Amniotic epithelial cell (primary cell): ENCODE data around the gene IFNL1.
A peak's percentile ranks its signal among the peaks of the same experiment; 100 is the strongest.
"Not testable (repeated sequence)": the region's sequence is repeated elsewhere in the genome, so short reads cannot be mapped to it uniquely, and the experiment has no call there.

ENCODE experiments used
- DNase-seq: peaks from one replicate; pipeline ENCODE4 v3.0.0-alpha.2; 2010; ENCODE audit warnings: low read depth

IFNL1 gene

DNA sequence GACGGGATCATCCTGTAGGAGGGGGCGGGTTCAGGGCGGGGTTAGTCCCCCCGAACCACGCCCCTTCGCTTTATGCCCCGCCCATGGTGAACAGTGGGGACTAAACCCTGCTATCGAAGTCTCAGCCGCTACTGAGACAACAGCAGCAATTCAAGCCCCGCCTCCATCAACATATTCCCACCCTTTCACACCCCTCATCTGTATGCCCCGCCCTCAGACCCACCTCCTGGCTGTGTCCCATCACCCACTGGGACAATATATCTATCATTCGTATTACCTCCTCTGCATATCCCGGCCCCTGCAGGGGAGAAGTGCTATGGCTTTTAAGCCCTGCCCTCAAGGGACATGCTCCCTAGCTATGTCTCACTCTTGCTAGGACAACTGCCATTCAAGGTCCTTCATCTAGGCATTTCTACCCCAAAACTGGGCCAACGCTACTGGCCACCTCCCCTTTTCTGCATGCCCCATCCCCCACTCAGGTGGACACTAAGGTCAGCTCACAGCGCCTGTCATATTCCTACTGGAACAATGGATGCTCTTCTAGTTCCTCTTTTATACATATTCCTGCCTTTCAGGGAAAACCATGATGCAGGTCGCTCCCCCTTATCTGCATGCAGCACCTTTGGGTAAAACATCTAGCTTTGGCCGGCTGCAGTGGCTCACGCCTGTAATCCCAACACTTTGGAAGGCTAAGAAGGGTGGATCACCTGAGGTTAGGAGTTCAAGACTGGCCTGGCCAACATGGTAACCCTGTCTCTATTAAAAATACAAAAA, 12.5 kb downstream of the IFNL1 start:
- DNase-seq, result peak; percentile 19

DNA sequence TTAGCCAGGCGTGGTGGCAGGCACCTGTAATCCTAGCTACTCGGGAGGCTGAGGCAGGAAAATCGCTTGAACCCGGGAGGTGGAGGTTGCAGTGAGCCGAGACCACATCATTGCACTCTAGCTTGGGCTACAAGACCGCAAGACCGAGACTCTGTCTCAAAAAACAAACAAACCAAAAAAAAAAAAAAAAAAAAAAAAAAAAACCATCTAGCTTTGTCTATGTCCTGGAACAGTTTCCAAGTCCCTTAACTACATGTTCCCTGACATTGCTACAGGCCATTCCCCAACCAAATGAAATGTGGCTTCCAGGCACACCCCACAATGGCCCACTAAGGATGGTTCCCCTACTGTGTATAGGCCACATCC, 13.1 kb downstream of the IFNL1 start:
- not testable (repeated sequence) for DNase-seq

DNA sequence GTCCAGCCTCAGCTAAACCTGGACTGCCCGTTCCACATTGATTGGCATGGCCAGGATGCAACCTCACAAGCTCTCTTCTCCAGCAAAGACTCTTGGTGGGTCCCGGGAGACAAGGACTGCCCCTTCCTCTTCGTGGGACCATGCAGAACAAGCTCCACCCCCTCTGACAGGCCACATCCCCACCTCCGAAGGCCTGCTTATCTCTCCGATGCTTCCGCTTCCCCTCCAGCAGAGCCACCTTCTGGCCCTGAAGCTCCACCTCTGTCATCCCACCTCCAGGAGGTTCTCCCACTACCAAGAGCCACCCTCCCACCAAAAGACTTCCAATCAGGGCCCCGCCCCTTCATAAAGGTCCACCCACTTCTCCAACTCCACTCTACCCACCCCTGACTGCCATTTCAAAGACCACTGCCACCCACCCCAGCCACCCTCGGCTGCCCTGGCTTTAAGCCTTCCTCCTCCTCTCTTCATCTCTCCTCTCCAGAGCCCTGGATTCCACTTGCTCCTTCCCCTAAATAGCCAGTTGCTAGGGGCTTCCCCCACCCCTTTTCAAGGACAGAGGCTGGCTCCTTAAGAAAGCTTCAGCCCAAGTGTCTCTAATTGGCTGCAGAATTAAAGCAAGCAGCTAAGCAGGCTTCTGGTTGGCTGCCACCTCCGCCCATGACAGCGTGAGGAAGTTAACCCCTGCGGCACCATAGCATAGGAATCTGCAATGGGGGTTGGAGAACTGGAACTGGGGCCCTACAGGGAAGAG, 14.5 kb downstream of the IFNL1 start:
- DNase-seq, result peak; percentile 54

DNA sequence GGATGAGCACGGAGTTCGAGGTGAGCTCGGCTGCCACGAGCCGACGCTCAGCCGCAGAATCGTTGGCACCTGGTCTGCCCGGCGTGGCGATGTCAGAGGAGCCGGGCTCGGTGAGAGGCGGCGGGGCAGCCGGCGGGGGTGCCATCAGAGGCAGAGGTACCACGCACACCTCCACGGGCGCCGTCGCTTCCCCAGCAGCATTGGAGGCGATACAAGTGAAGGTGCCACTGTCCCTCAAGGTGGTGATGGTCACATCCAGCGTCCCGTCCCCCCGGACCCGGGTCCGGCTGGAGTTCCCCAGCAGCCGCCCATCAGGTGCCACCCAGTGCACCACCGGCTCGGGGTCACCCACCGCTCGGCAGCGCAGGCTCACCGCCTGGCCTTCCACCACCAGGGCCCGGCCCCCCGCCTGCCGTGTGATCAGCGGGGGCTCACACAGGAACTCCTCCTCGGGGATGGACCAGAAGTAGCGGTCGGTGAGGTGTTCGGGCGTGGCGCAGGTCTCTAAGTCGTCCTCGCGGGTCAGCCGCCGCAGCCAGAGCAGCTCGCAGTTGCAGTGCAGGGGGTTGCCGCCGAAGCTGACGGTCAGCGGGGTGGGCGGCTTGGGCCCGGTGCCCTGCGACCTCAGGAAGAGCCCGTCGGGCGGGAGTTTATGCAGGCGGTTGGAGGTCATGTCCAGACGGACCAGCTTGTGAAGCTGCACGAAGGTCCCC, 18.0 kb downstream of the IFNL1 start:
- no peak for DNase-seq

DNA sequence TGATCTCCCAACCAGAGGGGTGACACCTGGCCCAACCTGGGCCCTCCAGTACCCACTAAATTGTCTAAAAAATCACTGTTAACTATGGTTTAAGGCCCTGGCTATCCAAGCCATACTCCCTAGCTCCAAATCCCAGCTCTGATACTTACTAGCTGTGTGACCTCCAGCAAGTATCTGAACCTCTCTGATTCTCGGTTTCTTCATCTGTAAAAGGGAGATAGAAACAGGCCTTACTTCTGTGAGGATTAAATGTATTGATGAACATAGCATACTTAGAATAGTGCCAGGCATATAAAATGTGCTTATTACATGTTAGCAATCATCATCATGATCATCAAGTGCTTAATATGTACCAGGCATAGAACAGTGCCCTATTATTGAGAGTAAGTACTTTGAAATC, 19.7 kb downstream of the IFNL1 start:
- DNase-seq, result no peak

DNA sequence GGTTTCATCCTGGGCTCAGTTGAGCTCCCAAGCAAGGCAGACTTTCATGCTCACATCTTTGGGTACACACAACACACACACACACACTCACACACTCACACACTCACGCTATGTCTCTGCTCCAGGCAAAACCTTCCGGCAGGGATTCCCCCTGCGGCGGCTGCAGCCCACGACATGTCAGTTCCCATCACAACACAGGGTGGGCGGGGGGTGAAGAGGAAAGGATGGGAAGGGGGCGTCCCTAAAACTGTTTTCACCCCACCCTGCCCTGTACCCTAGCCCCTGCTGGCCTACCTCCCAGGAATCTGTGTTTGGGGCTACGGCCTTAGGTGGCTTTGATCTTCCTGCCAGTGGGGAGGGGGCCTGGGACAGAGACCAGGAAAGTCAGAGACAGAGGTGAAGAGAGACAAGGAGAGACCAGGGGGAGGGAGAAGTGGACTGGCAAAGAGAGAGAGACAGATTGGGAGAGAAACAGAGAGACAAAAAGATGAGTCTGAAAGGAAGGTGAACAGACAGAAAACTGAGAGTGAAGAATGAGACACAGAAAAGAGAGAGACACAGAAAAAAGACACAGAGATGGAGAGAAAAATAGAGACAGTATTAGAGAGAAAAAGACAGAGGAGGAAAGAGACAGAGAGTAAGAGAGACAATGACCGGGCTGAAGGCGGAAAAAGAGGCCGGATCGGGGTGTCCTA, 20.6 kb downstream of the IFNL1 start:
- DNase-seq, result no peak

DNA sequence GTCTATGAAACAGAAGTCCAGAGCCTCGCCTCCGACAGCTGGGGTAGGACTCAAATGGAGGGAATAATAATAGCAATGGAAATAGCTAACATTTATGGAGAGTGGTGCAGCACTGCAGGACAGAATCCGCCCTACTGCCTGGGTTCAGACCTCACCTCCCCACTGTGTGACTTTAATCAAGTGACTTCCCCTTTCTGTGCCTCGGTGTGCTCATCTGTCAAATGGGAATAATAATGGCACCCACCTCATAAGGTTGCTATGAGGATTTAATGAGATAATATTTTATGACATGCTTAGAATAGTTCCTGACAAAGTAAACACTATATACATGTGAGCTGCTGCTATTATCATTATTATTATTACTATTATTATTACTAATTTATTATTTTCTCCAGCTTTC, 21.3 kb downstream of the IFNL1 start:
- no peak for DNase-seq

DNA sequence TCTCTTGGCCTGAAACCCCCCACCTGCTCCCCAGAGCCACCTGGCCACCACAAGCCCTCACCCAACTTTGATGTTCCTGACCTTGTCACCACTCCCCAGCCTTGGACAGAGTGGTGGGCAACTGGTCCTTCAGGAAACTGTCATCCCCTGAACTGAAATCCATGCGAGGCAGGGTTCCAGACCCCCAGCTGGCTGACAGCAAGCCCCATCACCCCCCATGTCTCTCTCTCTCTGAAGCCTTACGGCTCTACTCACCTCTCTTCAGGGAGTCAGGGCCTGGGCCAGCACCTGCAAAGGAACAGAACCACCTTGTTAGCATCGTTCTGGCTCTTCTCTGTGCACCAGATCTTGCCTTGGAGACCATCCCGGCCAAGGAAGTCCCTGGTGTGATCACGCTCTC, 21.9 kb downstream of the IFNL1 start:
- no peak for DNase-seq

DNA sequence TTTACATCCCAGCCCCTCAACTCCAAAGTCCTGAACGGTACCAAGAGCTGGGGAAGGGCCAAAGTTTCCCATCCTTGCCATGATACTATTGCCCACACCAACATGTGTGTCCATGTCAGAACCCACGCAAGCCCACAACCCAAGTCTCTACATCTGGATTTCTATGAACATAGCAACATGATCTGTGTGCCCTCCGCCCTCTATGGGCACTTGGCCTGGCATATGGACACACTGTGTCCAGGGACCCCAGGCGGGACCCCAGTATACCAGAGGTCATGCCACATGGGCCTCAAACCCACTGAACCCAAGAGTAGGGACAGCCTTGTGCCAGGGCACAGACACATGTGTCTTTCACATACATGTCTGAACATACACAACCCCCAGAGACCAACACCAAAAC, 22.5 kb downstream of the IFNL1 start:
- DNase-seq, result no peak

DNA sequence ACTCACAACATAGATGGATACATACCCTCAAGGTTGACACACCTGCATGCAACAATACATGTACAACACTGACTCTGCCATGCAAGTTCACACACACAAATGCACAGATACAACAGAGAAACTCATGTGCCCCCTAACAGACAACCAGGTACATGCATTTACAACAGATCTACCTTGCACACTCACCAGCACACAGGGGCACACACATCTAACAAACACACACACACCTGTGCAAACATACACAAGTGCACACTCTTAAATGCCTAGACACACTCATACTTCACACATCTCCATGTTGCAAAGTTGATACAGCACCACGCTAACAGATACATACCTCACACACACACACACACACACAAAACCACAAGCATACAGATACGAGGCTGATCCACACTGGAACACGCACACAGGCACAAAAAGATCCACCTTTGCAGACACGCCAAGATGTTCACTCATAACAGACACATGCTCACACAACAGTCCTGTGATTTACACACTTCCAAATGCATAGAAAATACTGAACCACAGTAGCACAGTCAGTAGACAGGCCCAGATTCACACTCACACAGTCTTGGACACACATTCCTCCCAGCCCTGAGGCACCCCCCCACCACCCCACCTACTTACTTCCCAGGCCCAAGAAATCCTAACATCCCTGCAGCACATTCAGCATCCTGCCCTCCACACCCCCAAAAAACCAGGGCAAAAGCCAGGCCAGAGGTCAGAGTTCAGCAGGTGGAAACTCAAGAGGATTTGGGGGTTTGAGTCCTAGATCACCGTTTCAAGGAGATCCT, 23.1 kb downstream of the IFNL1 start:
- DNase-seq, result no peak

DNA sequence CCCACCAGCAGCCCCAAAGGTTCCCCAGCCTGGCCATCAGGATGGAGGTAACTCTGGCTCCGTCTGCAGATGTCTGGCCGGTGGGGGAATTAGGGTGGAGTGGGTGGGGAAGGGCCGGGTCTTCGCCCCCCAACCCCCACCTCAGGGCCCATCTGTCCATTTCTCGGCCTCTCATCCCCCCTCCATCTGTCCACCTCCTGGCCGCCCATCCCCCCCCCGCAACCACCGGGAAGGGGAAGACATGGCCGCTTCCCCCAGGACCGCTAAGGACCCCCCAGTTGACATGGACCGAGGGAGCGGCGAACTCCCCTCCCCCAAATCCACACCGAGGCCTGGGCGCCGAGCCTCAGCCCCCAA, 23.7 kb downstream of the IFNL1 start:
- DNase-seq, result no peak

DNA sequence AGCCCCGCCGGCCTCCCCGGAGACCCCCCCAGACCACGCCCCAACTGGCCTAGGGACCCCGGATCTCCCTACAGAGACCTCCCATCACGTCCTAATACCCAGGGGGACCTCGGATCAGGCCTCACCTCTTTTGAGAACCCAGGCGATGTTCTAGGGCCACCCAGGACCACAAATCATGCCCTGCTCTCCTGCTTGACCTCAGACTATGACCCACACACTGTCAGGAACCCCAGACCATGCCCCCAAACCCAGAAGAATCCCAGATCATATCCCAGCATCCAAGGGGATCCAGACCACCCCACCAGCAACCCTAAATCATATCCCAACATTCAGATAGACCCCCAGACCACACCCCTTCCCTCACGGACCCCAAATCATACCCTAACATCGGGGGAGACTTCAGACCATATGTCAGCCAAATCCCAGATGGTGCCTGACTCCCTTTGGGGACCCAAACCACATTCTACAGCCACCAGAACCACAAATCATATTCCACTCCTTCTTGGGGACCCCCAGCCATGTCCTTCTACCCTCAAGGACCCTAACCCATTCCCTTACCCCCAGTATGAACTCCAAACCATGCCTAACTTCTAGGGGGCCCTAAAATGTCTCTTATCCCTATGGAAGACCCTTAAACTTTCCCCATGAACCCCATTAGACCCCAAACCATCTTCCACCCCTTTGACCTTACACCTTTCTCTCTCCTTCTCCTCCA, 25.1 kb downstream of the IFNL1 start:
- DNase-seq, result no peak

DNA sequence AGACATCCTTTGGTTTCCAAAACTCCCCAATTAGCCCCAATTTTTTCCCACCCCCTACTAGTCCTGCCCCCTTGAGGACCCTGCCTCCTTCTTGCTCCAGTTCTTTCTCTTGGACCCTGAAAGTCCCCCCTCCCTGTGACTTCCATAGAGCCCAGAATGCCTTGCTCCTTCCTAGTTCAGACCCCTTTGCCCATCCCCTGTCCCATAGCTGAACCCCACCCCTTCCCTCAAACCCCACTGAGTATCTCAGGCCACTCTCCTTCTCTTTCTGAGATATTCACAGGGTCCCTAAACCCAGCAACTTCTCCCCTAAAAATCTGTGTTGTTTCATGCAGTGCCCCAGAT, 25.6 kb downstream of the IFNL1 start:
- DNase-seq, result no peak

DNA sequence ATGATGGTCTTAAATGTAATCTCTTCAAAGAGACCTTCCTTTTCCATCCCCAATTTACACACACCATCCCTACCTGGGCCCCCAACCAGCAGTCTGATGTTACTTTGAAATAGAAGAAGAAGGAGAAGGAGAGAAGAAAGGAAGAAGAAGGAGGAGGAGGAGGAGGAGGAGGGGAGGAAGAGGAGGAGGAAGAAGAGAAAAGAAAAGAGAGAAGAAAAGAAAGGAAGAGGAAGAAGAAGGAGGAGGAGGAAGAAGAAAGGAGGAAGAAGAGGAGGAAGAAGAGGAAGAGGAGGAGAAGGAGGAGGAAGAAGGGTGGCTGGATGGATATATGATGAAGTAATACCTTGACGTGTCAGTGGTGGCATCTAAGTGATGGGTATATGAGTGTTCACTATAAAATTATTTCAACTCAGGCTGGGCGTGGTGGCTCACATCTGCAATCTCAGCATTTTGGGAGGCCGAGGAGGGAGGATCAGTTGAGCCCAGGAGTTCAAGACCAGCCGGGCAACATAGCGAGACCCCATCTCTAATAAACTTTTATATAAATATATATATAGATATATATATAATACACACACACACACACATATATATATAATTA, 28.1 kb downstream of the IFNL1 start:
- no peak for DNase-seq

DNA sequence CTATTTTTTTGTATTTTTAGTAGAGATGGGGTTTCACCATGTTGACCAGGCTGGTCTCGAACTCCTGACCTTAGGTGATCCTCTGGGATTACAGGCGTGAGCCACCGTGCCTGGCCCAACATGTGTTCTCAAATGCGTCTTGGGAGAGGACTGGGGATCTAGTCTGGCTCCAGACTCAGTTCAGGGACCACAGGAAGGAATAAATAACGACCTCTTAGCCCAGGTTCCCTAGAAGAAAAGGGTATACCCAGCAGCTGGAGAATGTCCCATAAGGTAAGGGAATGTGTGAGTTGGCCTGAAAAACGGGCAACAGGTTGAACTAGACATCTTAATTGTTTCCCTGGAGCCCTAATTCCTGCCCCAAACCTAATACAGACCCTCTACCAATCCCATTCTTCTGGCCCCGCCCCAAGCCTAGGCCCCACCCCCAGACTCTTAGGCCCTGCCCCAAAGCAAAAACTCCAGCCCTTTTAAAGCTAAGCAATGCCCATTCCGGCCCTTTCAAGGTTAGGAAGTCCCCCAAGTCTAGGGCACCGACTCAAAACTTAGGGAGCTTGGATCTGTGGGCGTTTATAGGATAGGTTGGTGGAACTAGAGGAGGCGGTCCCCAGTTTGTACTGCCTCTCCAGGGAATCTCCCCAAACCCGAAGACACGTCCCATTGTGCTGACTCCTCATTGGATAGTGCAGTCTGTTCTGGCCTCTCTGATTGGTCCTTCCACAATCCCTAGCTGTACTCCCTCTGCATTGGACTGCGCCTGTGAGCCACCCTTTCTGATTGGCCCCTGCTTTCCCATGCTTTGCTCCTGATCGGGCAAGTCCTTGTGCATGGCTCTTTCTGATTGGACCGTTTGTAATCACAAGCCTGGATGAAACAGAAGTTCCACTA, 29.8 kb downstream of the IFNL1 start:
- DNase-seq, result peak; percentile 28

DNA sequence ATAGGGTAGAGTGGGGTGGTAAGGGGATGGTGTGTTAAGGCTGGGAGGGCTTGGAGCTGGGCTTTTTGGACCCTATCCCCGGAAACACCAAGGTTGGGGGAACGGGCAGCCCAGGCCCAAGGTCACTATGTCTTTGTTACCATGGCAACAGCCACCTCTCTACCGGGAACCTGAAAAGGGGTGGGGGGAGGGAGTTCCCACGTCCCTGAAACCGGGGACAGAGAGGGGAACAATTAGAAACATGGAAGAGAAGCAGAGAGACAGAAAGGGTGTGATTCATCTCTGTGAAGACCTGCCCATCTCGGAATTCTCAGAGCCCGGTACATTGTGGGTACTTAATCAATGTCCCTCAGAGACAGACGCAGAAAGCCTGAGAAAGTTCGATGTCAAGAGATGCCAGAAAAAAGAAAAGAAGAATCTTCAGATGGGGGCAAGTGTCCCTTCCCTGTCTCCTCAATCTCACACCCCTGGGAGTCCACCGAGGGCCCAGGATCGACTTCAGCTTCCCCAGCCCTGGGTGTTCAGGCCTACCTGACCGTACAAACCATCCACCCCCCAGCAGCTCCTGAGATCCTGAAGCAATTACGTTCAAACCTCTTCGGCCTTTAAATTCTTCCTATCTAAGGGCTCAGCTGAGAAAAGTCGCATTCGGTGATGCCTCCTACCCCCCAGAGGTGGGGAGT, 31.3 kb downstream of the IFNL1 start:
- no peak for DNase-seq

DNA sequence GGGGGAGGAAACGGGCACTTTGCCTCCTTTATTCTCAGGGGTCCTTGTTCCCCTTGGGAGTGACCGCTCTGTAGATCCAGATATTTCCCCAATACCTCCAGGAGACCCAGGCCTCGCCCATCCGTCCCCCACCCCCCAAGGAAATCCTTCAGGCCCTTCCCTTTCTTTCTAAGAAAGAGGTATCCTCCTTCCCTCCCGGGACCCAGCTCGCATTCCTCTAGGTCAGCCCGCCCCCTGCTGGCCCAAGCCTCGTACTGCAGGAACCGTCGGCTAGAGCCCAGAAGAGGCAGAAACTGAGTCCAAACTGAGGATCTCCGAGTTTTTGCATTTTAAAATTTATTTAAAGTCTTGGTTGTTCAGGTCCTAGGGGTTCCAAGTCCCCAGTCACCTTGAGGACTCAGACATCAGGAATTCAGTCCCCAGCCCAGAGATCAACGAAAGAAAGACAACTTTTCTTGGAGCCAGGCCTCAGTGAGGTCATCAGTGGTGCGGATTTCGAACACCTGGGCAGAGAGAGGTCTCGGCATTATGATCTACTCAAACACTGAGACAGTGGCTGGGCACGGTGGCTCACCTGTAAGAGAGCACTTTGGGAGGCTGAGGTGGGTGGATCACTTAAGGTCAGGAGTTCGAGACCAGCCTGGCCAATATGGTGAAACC, 32.0 kb downstream of the IFNL1 start:
- peak; percentile 44 for DNase-seq

DNA sequence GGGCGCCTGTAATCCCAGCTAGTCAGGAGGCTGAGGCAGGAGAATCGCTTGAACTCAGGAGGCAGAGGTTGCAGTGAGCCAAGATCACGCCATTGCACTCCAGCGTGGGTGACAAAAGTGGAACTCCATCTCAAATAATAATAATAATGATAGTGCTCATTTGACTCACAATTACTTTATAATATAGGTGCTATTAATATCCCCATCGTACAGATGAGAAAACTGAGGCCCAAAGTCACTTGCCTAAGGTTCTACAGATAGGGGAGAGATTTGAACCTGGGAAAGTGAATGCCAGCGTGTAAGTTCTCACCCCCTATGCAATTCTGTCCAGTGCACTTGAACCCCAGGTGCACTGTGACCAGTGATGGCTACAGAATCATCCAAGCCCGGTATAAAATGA, 33.7 kb downstream of the IFNL1 start:
- DNase-seq, result no peak

DNA sequence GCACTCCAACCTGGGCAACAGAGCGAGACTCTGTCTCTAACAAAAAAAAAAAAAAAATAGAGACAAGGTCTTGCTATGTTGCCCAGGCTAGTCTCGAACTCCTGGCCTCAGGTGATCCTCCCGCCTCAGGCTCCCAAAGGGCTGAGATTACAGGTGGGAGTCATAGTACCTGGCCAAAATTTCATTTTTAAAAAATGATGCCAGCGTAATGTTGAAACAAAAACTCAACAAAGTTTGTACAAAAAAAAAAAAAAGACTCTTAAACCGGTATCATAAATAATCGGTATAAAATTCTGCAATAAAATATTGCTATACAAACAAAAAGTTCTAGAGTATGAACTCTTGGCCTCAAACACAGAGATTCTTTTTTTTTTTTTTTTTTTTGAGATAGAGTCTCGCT, 36.1 kb downstream of the IFNL1 start:
- DNase-seq, result no peak
